Fibroblast of skin of scalp (primary cell): ENCODE data around the gene MEIOC.

Experiments
- DNase-seq: peaks from one replicate; pipeline ENCODE4 v3.0.0-alpha.2; 2013

The MEIOC gene

GRCh38 chr17:44719444-44719843, 63.2 kb downstream of the MEIOC start:
- no peak for DNase-seq

- DNase-seq: no peak
These were observed 66.0 kb downstream of the MEIOC start for GRCh38 chr17:44722254-44722653.
